Neutrophil (primary cell): Measurements from ENCODE around the gene ZNF512.

Experiments
- H3K27ac ChIP-seq: fragments of 200-600 bp; sonication (generic); 2 replicates; pipeline ENCODE4 v1.5.1; 2016; ENCODE audit warnings: mild to moderate bottlenecking, moderate library complexity
- H3K27me3 ChIP-seq: fragments of 200-600 bp; sonication (generic); 2 replicates; pipeline ENCODE4 v1.6.0; 2016; ENCODE audit warnings: mild to moderate bottlenecking
- H3K36me3 ChIP-seq: fragments of 200-600 bp; sonication (generic); 2 replicates; pipeline ENCODE4 v1.5.1; 2017
- H3K4me1 ChIP-seq, 2 experiments: fragments of 200-600 bp in 1 of 2; sonication (generic) in 1 of 2; 1 replicate in 1 of 2; 2 replicates in 1 of 2; pipeline versions ENCODE4 v1.5.1 to v1.6.1; 2013 to 2016; ENCODE audit warnings: low read depth in 1 of 2, low read length in 1 of 2, mild to moderate bottlenecking in 1 of 2, moderate library complexity in 1 of 2; ENCODE audit not compliant: control insufficient read depth in 1 of 2, insufficient read depth in 1 of 2
- H3K4me3 ChIP-seq, 2 experiments: fragments of 200-600 bp in 1 of 2; sonication (generic) in 1 of 2; 1 replicate in 1 of 2; 2 replicates in 1 of 2; pipeline ENCODE4 v1.5.1; 2013 to 2016; ENCODE audit warnings: low read depth in 1 of 2, low read length in 1 of 2, mild to moderate bottlenecking in 1 of 2, moderate library complexity in 1 of 2
- H3K9me3 ChIP-seq: fragments of 200-600 bp; sonication (generic); 2 replicates; pipeline ENCODE4 v1.5.1; 2016
- CTCF ChIP-seq: fragments of 200-600 bp; sonication (generic); IDR thresholded peaks from 2 replicates; pipeline ENCODE4 v1.5.1; 2016; ENCODE audit warnings: antibody characterized with exemption

ZNF512 gene

GRCh38 chr2:27645197-27645596, 62.4 kb downstream of the ZNF512 start:
- H3K36me3 ChIP-seq = peaks cover 67% of the 10 kb centered on the region
- H3K4me1 ChIP-seq = no peaks in the 10 kb centered on the region
- H3K27me3 ChIP-seq = no peaks in the 10 kb centered on the region
- H3K4me3 ChIP-seq = no peak overlapping the region
- H3K27ac ChIP-seq = no peak overlapping the region
- TF ChIP-seq CTCF = no peak
- H3K9me3 ChIP-seq = no peaks in the 10 kb centered on the region

- no peak overlapping the region for H3K27ac ChIP-seq
- no peaks in the 10 kb centered on the region for H3K9me3 ChIP-seq
- TF ChIP-seq CTCF = no peak
- no peaks in the 10 kb centered on the region for H3K27me3 ChIP-seq
- H3K4me3 ChIP-seq = no peak overlapping the region
- H3K4me1 ChIP-seq = no peaks in the 10 kb centered on the region
- peaks cover 68% of the 10 kb centered on the region for H3K36me3 ChIP-seq
Measured at GRCh38 chr2:27647289-27647688, 64.4 kb downstream of the ZNF512 start.

GRCh38 chr2:27647737-27648136, 64.9 kb downstream of the ZNF512 start:
- no peaks in the 10 kb centered on the region for H3K4me1 ChIP-seq
- H3K27ac ChIP-seq = no peak overlapping the region
- H3K36me3 ChIP-seq = peaks cover 68% of the 10 kb centered on the region
- no peak for TF ChIP-seq CTCF
- H3K9me3 ChIP-seq = no peaks in the 10 kb centered on the region
- no peaks in the 10 kb centered on the region for H3K27me3 ChIP-seq
- no peak overlapping the region for H3K4me3 ChIP-seq

GRCh38 chr2:27651056-27651455, 68.2 kb downstream of the ZNF512 start:
- H3K27me3 ChIP-seq = no peaks in the 10 kb centered on the region
- TF ChIP-seq CTCF = no peak
- H3K27ac ChIP-seq = no peak overlapping the region
- H3K4me3 ChIP-seq = no peak overlapping the region
- no peaks in the 10 kb centered on the region for H3K9me3 ChIP-seq
- H3K4me1 ChIP-seq = no peaks in the 10 kb centered on the region
- peaks cover 84% of the 10 kb centered on the region for H3K36me3 ChIP-seq

- Histone ChIP-seq H3K27ac (no peak overlapping the region), H3K4me3 (no peak overlapping the region), H3K27me3 (no peaks in the 10 kb centered on the region), H3K36me3 (peaks cover 97% of the 10 kb centered on the region), H3K4me1 (no peaks in the 10 kb centered on the region), H3K9me3 (no peaks in the 10 kb centered on the region)
- TF ChIP-seq CTCF = no peak
Measured at GRCh38 chr2:27652341-27652740, 69.5 kb downstream of the ZNF512 start.

- Histone ChIP-seq H3K27ac (no peak overlapping the region), H3K36me3 (peaks cover 98% of the 10 kb centered on the region), H3K4me3 (no peak overlapping the region), H3K4me1 (no peaks in the 10 kb centered on the region), H3K27me3 (no peaks in the 10 kb centered on the region), H3K9me3 (no peaks in the 10 kb centered on the region)
- no peak for TF ChIP-seq CTCF
Measured at GRCh38 chr2:27652790-27653189, 69.9 kb downstream of the ZNF512 start.
